GM21737 (cell line): ENCODE results near the gene MAP4.

Experiments used
- ATAC-seq: cut with Tn5 transposase; IDR thresholded peaks from one replicate; pipeline ENCODE4 v1.9.1; 2021; ENCODE audit warnings: mild to moderate bottlenecking, moderate library complexity; ENCODE audit not compliant: unreplicated experiment

MAP4 gene

GRCh38 chr3:47974974-47975470 lies 41.2 kb downstream of the MAP4 start:
- ATAC-seq: no peak

- ATAC-seq: no peak
Measured at GRCh38 chr3:47971081-47971480, 45.1 kb downstream of the MAP4 start.

- ATAC-seq: no peak
Measured at GRCh38 chr3:47964740-47965139, 51.5 kb downstream of the MAP4 start.

- ATAC-seq: no peak
Measured at GRCh38 chr3:47961815-47962606, 54.2 kb downstream of the MAP4 start.

- no peak for ATAC-seq
Measured at GRCh38 chr3:47961036-47961435, 55.2 kb downstream of the MAP4 start.

GRCh38 chr3:47956521-47956920 lies 59.7 kb downstream of the MAP4 start:
- ATAC-seq: no peak

GRCh38 chr3:47954567-47954966 lies 61.6 kb downstream of the MAP4 start:
- no peak for ATAC-seq

GRCh38 chr3:47950453-47951169 lies 65.6 kb downstream of the MAP4 start:
- no peak for ATAC-seq

GRCh38 chr3:47949979-47950378 lies 66.2 kb downstream of the MAP4 start:
- ATAC-seq: no peak

GRCh38 chr3:47940232-47940631 lies 76.0 kb downstream of the MAP4 start:
- ATAC-seq: no peak

GRCh38 chr3:47932421-47932820 lies 83.8 kb downstream of the MAP4 start:
- no peak for ATAC-seq

GRCh38 chr3:47930979-47931378 lies 85.2 kb downstream of the MAP4 start:
- ATAC-seq: no peak

- no peak for ATAC-seq
Measured at GRCh38 chr3:47916696-47917095, 99.5 kb downstream of the MAP4 start.

- no peak for ATAC-seq
Measured at GRCh38 chr3:47916201-47916600, 100.0 kb downstream of the MAP4 start.

- ATAC-seq: no peak
Measured at GRCh38 chr3:47912006-47912504, 104.2 kb downstream of the MAP4 start.

GRCh38 chr3:47910777-47911440 lies 105.3 kb downstream of the MAP4 start:
- no peak for ATAC-seq

GRCh38 chr3:47910233-47910632 lies 106.0 kb downstream of the MAP4 start:
- no peak for ATAC-seq

- ATAC-seq: no peak
Measured at GRCh38 chr3:47909607-47910006, 106.6 kb downstream of the MAP4 start.

GRCh38 chr3:47908744-47909143 lies 107.5 kb downstream of the MAP4 start:
- ATAC-seq: no peak

- ATAC-seq: no peak
Measured at GRCh38 chr3:47907784-47908183, 108.4 kb downstream of the MAP4 start.

GRCh38 chr3:47902746-47903145 lies 113.5 kb downstream of the MAP4 start:
- no peak for ATAC-seq
